Measurements from ENCODE around the gene OLFML1. TPM values are rescaled to one million over a fixed set of nuclear protein-coding genes. Genes with fewer than 3 reads are reported as not detected.

Gene OLFML1
- total RNA-seq, 4 donors from 2014 or later: 1.7 to 4.0 (median 2.4) TPM

DNA sequence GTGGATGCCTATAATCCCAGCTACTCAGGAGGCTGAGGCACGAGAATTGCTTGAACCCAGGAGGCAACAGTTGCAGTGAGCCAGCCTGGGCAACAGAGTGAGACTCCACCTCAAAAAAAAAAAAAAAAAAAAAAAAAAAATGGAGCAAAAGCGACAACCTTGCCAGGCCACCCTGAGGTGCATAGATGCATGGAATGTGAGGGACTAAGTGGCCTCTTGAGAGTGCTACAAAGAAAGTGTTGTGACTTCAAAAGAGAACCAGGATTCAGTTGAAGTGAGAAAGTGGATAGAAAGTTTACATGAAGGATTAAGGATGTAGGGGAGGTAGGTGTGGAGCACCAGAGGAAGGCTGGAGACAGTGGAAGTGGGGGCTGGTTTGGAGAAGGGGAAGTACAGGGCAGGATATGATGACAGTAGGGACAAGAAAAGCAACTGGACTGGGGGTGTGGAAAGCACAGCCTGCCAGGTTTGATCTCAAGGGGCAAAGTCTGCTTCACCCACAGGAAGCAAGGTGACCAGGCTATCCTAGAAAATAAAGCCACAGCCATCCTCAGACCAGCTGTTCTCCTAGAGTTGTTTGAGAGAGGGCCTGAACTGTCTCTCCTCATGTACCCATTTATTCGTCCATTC, 36.0 kb upstream of the OLFML1 start:
- in situ Hi-C loops (cut with MboI; ENCODE audit: low sequenced_read_pairs in 4 of 4): loop anchor here in 2 of 4 donors (25.0 kb wide), 1 partner anchor 337 kb away; no protein-coding TSS in a partner anchor
- Histone ChIP-seq H3K4me1 (no peaks in the 10 kb centered on the region), H3K4me3 (no peak overlapping the region), H3K9me3 (no peaks in the 10 kb centered on the region), H3K36me3 (no peaks in the 10 kb centered on the region), H3K27ac (no peak overlapping the region), H3K27me3 (no peaks in the 10 kb centered on the region)
- TF ChIP-seq, protein P1, sequence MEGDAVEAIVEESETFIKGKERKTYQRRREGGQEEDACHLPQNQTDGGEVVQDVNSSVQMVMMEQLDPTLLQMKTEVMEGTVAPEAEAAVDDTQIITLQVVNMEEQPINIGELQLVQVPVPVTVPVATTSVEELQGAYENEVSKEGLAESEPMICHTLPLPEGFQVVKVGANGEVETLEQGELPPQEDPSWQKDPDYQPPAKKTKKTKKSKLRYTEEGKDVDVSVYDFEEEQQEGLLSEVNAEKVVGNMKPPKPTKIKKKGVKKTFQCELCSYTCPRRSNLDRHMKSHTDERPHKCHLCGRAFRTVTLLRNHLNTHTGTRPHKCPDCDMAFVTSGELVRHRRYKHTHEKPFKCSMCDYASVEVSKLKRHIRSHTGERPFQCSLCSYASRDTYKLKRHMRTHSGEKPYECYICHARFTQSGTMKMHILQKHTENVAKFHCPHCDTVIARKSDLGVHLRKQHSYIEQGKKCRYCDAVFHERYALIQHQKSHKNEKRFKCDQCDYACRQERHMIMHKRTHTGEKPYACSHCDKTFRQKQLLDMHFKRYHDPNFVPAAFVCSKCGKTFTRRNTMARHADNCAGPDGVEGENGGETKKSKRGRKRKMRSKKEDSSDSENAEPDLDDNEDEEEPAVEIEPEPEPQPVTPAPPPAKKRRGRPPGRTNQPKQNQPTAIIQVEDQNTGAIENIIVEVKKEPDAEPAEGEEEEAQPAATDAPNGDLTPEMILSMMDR (IDR thresholded peaks at IDR 0.05 in 4 of 5, conservative IDR thresholded peaks at IDR 0.05 in 1 of 5): no peak
- TF ChIP-seq POLR2A (IDR thresholded peaks at IDR 0.05): no peak
- no peak for ATAC-seq
- no peak for DNase-seq
- intact Hi-C loops (cut with DNase I; ENCODE audit: low total_unique reads): no loop called here

DNA sequence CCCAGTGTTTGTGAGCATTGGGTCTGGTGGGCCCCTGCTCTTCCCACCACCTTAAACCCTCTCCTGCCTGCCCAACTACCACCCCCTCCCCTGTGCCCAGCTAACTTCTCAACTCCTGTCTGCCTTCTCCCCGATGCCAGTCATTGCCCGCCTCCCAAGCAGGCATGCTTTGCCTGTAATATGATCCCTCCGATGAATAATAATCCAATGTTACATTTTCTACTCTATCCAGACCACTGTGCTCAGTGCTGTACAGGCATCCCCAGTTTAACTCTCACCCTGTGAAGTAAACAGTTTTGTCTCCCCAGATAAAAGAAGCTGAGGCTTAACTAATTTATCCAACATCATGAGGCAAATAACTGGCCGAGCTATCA, 35.5 kb upstream of the OLFML1 start:
- H3K9me3 ChIP-seq: no peaks in the 10 kb centered on the region
- H3K27me3 ChIP-seq: no peaks in the 10 kb centered on the region
- DNase-seq: no peak
- in situ Hi-C loops (cut with MboI; ENCODE audit: low sequenced_read_pairs in 4 of 4): loop anchor here in 2 of 4 donors (25.0 kb wide), 1 partner anchor 338 kb away; no protein-coding TSS in a partner anchor
- H3K27ac ChIP-seq: no peak overlapping the region
- TF ChIP-seq, protein P1 (IDR thresholded peaks at IDR 0.05 in 4 of 5, conservative IDR thresholded peaks at IDR 0.05 in 1 of 5): no peak
- no peak for TF ChIP-seq POLR2A (IDR thresholded peaks at IDR 0.05)
- H3K4me1 ChIP-seq: no peaks in the 10 kb centered on the region
- no peak for ATAC-seq
- H3K36me3 ChIP-seq: no peaks in the 10 kb centered on the region
- H3K4me3 ChIP-seq: no peak overlapping the region
- intact Hi-C loops (cut with DNase I; ENCODE audit: low total_unique reads): no loop called here

DNA sequence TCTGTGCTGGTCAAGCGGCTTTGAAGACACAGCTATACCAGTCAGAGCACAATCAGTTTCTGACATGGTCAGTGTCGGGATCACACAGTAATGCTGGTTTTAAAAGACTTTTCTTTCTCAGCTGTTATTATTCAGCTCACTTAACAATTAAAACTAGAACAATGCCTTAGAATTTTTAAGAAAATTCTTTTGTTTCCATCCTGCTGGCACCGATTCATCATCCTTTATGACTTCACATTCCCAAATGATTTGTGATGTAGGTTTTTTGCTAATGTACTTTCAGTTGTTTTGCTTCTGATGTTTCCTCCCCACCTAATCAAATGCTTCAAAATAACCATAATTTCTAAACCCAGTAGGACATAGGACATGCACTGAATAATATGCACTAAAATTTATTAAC, 34.5 kb upstream of the OLFML1 start:
- intact Hi-C loops (cut with DNase I; ENCODE audit: low total_unique reads) (no loop called here), in situ Hi-C loops (cut with MboI; ENCODE audit: low sequenced_read_pairs in 4 of 4) (no loop called here)

DNA sequence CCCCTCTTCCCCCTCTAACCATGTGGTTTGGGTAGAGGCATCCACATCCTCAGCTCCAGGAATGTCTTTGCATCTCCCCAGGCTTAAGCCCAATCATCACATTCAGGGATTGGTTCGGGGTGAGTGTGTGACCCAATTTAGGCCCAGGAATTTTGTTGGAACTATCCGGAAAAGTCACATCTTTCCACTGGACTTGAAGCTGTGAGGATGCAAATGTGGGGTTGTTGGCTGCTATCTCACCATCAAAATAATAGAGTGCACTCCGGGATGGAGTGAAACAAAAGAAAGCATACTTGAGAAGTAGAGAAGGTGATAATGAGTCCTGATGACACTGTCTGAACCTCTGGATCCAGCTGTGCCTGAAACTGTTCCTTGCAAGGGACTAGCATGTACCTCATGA, 33.8 kb upstream of the OLFML1 start:
- no peak for DNase-seq

More for the DNA sequence above, 34.5 kb upstream of the OLFML1 start:
- no peaks in the 10 kb centered on the region for H3K4me1 ChIP-seq
- no peaks in the 10 kb centered on the region for H3K9me3 ChIP-seq
- DNase-seq: no peak
- no peaks in the 10 kb centered on the region for H3K27me3 ChIP-seq
- ATAC-seq: no peak
- no peak overlapping the region for H3K4me3 ChIP-seq
- TF ChIP-seq, protein P1 (IDR thresholded peaks at IDR 0.05 in 4 of 5, conservative IDR thresholded peaks at IDR 0.05 in 1 of 5): no peak
- TF ChIP-seq POLR2A (IDR thresholded peaks at IDR 0.05): no peak
- no peaks in the 10 kb centered on the region for H3K36me3 ChIP-seq
- no peak overlapping the region for H3K27ac ChIP-seq

More for the DNA sequence above, 33.8 kb upstream of the OLFML1 start:
- intact Hi-C loops (cut with DNase I; ENCODE audit: low total_unique reads) (no loop called here), in situ Hi-C loops (cut with MboI; ENCODE audit: low sequenced_read_pairs in 4 of 4) (no loop called here)
- Histone ChIP-seq H3K4me1 (no peaks in the 10 kb centered on the region), H3K4me3 (no peak overlapping the region), H3K36me3 (no peaks in the 10 kb centered on the region), H3K9me3 (no peaks in the 10 kb centered on the region), H3K27me3 (no peaks in the 10 kb centered on the region), H3K27ac (no peak overlapping the region)
- ATAC-seq: no peak
- TF ChIP-seq, protein P1 (IDR thresholded peaks at IDR 0.05 in 4 of 5, conservative IDR thresholded peaks at IDR 0.05 in 1 of 5): no peak

Data from gastrocnemius medialis (tissue), 4 donors.